GM10266 (cell line): ENCODE measurements around the gene SLC6A3.

ENCODE experiments used
- DNase-seq: peaks from one replicate; pipeline ENCODE4 v3.0.0; 2012; ENCODE audit errors: extremely low spot score
- TF ChIP-seq, protein P1 (sequence below): IDR thresholded peaks from 2 replicates; pipeline ENCODE4 v1.5.1; 2012; ENCODE audit warnings: mild to moderate bottlenecking, low read depth; ENCODE audit not compliant: control insufficient read depth, insufficient read depth; ENCODE audit errors: missing control alignments

The SLC6A3 gene

DNA sequence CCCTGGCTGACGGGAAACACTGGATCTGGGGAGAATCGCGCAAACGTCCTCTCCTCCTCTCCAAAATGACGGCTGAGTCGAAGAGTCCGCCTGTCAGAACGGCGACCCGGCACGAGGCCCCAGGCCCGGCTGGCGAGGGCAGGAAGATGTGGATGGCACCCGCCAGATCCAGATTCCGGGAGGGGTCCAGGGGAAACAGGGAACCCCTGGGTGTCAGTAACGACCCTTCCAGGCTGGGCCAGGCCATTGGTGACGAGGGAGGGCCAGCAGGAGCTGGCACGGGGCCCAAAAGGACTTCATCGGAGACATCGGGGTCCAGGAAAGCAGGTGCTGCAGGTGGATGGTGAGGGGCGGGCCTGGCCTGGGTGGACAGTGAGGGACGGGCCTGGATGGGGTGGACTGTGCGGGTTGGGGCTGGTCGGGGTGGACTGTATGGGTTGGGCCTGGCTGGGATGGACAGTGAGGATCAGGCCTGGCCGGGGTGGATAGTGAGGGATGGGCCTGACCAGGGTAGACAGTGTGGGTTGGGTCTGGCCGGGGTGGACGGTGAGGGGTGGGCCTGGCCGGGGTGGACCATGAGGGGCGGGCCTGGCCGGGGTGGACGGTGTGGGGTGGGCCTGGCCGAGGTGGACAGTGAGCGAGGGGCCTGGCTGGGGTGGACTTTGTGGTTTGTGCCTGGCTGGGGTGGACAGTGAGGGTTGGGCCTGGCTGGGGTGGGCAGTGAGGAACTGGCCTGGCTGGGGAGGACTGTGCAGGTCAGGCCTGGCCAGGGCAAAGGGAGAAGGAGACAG lies 14.0 kb downstream of the SLC6A3 start:
- DNase-seq, result no peak
- TF ChIP-seq, protein P1, sequence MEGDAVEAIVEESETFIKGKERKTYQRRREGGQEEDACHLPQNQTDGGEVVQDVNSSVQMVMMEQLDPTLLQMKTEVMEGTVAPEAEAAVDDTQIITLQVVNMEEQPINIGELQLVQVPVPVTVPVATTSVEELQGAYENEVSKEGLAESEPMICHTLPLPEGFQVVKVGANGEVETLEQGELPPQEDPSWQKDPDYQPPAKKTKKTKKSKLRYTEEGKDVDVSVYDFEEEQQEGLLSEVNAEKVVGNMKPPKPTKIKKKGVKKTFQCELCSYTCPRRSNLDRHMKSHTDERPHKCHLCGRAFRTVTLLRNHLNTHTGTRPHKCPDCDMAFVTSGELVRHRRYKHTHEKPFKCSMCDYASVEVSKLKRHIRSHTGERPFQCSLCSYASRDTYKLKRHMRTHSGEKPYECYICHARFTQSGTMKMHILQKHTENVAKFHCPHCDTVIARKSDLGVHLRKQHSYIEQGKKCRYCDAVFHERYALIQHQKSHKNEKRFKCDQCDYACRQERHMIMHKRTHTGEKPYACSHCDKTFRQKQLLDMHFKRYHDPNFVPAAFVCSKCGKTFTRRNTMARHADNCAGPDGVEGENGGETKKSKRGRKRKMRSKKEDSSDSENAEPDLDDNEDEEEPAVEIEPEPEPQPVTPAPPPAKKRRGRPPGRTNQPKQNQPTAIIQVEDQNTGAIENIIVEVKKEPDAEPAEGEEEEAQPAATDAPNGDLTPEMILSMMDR, result no peak

DNA sequence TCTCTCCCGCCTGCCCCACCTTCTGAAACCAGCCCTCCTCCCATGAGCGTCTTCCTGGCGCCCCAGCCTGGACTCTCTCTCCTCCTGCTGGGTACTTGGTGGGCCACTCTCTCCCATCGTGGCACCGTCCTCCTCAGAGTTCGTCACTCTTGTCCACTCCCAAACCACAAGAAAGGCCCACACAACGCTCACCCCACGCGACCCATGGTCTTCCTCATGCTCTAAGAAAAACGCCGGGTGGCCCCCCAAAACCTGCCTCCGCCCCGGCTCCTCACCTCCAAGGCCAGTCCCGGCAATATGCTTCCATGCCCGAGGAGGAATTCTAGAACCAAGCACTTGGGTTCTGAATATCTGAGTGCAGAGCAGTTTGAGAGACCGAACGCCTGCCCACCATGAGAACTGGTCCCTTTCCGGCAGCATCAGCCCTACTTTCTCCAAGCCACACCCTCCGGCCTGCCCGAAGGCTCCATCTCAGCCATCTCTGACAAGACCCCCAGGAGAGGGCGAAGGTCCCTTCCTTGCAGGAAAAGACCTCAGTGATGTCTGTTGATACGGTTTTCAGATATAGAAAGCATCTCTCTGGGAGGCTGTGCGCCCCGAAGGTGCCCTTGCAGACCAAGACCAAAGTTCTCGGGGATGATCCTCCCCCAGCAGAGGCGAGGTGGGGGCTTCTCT lies 15.0 kb downstream of the SLC6A3 start:
- no peak for DNase-seq
- TF ChIP-seq, protein P1, result no peak

DNA sequence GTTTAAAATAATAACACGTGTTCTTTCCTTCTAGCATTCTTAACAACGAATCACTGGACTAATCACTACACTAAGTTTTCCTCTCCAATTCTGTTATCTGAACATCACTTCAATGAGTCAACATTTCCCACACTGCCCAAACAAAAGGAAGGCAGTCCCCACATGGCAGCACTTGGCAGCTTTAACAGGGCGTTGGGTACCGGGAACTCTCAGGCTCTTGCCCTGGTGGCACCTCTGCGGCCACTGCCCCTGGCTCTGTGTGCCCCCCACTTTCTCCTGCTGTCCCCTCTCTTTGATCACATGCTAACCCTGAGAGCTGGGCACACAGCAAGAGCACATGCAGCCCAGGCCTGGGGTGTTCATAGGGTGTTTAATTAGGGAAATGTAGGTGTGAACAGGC lies 15.7 kb downstream of the SLC6A3 start:
- no peak for DNase-seq
- TF ChIP-seq, protein P1, result no peak

DNA sequence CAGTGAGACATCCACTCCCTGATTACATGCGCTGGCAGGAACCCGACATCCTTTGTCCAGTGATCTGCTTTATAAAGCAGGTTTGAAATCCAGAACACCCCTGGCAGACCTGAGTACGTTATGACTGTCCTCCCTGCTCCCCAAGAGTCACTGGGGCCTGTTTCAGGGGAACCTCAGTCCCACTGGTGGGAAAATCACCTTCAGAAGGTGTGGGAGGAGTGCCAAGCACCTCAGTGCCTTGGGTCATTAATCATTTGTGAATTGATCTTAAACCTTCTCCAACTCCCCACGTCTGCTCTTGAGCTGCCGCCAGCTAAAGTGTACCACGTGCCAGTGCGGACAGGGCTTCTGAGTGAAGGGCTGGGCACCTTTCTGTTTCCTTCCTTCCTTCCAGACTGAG lies 16.2 kb downstream of the SLC6A3 start:
- no peak for DNase-seq
- TF ChIP-seq, protein P1, result no peak

DNA sequence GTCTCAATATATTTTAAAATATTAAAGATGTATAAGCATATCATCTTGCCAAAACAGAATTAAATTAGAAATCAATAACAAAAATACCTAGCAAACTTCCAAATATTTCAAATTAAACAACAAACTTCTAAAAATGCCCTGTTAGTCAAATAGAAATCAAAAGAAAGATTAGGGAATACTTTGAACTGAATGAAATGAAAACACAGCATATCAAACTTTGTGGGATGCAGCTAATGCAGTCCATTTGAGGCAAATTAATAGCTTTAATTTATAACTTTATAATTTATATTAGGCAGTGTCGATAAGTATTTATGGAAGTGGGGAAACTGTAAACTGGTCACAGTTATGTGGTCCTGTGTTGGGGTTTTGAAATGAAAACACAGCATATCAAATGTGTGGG lies 17.1 kb downstream of the SLC6A3 start:
- DNase-seq, result no peak
- TF ChIP-seq, protein P1, result no peak

DNA sequence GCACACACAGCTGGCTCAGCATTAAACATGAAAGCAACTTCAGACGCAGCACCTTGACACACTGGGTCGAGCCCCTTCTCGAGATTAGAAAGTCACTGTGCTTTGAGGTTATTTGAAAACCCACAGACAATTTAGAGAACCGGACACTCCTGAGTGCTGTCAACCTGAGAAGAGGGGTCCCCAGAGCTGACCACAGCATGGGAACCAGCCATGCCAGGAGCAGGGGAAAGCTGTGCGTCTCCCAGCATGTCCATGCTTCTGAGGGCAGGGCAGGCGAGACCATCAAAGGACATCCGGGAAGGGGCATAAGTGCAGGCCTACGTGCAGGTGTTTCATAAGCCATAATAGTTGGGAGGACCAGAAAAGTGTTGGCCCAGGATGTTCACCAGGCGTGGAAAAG lies 20.5 kb downstream of the SLC6A3 start:
- TF ChIP-seq, protein P1, result no peak
- DNase-seq, result no peak
